Omental fat pad (tissue), 4 donors: ENCODE measurements around the gene NOSIP. TPM values are rescaled to one million over a fixed set of nuclear protein-coding genes. Genes with fewer than 3 reads are reported as not detected.

ENCODE experiments used
- ATAC-seq: fragments of 150-250 bp; one replicate; pipeline ENCODE4 v1.9.1; 2016; ENCODE audit warnings: mild to moderate bottlenecking, moderate library complexity; ENCODE audit not compliant: low FRiP score
- DNase-seq: peaks from one replicate; pipeline ENCODE4 v3.0.0-alpha.2; 2019; ENCODE audit warnings: low spot score
- total RNA-seq, 4 donors: library from RNA; depleted of rRNA; stranded (reverse); fragments of >200 nt; gene quantifications; one replicate each; pipeline ENCODE4 v1.1.0, GENCODE V29; 2016
- TF ChIP-seq, protein P1 (sequence below), 3 donors: fragments of 450-650 bp; IDR thresholded peaks; one replicate each; pipeline ENCODE4 v1.5.1; 2016 to 2017; ENCODE audit warnings: antibody characterized with exemption in 3 of 3, mild to moderate bottlenecking in 3 of 3, moderate library complexity in 2 of 3

Gene NOSIP
- total RNA-seq, 4 donors from 2014 or later: 36.9 to 70.8 (median 46.4) TPM

GRCh38 chr19:49555600-49556411, 24.6 kb downstream of the NOSIP start:
- DNase-seq: no peak
- no peak for ATAC-seq
- TF ChIP-seq, protein P1, sequence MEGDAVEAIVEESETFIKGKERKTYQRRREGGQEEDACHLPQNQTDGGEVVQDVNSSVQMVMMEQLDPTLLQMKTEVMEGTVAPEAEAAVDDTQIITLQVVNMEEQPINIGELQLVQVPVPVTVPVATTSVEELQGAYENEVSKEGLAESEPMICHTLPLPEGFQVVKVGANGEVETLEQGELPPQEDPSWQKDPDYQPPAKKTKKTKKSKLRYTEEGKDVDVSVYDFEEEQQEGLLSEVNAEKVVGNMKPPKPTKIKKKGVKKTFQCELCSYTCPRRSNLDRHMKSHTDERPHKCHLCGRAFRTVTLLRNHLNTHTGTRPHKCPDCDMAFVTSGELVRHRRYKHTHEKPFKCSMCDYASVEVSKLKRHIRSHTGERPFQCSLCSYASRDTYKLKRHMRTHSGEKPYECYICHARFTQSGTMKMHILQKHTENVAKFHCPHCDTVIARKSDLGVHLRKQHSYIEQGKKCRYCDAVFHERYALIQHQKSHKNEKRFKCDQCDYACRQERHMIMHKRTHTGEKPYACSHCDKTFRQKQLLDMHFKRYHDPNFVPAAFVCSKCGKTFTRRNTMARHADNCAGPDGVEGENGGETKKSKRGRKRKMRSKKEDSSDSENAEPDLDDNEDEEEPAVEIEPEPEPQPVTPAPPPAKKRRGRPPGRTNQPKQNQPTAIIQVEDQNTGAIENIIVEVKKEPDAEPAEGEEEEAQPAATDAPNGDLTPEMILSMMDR (IDR thresholded peaks at IDR 0.05): no peak

DNA sequence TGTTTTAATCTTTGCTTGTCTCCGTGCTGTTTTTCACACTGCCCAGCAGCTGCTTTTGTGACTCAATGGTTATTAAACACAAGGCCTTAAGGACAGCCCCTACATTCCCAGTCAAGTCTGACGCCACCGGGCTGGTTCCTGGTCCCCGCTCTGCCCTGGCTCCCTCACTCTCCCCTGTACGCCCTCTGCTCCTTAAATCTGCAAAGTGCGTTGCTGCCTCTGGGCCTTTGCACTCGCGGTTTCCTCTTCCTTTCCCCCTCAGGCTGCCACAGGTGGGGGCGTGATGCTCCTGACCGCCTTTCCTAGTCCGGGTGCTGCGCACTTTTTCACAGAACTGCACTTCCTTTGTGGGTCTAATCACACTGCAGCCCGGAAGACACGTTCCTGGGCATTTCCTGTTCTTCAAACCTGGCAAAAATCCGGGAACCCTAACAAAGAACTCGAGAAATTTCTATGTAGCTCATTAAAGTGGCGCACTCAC, 25.6 kb downstream of the NOSIP start:
- ATAC-seq (no peak), DNase-seq (no peak)

DNA sequence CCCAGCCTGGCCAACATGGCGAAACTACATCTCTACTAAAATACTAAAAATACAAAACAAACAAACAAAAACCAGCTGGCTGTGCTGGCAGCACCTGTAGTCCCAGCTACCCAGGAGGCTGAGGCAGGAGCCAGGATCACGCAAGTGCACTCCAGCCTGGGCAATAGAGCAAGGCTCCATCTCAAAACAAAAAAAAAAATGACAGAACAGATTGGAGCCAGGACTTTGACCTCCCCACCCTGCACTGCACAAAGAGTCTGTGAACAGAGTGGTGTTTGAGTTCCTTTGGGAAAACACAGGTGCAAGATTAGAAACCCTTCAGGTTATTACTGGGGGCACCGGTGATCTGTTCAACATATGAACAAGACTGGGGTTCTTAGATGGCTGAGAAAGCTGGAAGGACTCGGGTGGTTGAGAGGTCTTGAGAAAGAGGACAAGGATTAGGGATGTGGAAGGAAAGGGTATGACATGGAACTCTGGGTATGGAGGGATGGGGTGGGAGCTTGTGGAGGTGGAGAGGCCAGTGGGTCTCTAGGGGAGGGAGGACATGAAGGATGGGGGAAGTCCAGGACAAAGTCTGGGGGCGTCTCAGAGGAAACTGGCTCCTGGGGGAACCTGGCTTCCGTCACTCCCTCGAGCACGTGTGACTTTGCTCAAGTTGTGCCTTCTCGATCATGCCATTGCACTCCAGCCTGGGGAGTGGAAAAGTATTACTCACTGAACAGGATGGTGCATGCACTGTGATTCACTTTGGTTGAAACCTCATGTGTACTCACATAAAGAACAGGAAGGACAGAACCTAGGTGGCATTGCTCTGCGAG, 26.7 kb downstream of the NOSIP start:
- ATAC-seq: no peak
- TF ChIP-seq, protein P1 (IDR thresholded peaks at IDR 0.05): no peak
- DNase-seq: no peak

More for the DNA sequence above, 25.6 kb downstream of the NOSIP start:
- TF ChIP-seq, protein P1 (IDR thresholded peaks at IDR 0.05): no peak

- ATAC-seq: no peak
- no peak for DNase-seq
- TF ChIP-seq, protein P1 (IDR thresholded peaks at IDR 0.05): no peak
These were observed 27.6 kb downstream of the NOSIP start for GRCh38 chr19:49552749-49553148.

DNA sequence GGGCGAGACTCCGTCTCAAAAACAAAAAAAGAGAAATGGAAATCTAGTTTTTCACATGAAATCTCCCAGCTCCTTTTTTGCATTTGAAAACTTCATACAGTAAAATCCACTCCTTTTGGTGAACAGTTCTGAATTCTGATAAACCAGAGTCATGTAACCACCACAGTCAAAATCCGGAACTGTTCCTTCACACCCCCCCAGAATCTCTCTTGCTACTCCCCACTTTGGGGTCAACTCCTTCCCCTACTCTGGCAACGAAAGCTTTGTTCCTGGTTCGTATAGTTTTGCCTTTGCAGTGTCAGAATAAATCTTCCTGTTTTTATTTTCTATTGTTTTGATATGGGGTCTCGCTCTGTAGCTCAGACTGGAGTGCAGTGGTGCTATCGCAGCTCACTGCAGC, 28.8 kb downstream of the NOSIP start:
- no peak for DNase-seq
- ATAC-seq: no peak
- TF ChIP-seq, protein P1 (IDR thresholded peaks at IDR 0.05): no peak

- DNase-seq: no peak
- no peak for ATAC-seq
- TF ChIP-seq, protein P1 (IDR thresholded peaks at IDR 0.05): no peak
These were observed 31.3 kb downstream of the NOSIP start for GRCh38 chr19:49549045-49549444.
